ENCODE data around the gene OTUD6A. TPM values are rescaled to one million over a fixed set of nuclear protein-coding genes. Genes with fewer than 3 reads are reported as not detected.

The OTUD6A gene
- total and polyA plus RNA-seq, 2 donors (not counting 1 experiment from before 2014, with no cell fraction given) = not detected

- no peaks in the 10 kb centered on the region for H3K4me1 ChIP-seq (ENCODE audit: control insufficient read depth, extremely low read depth, insufficient read depth, low read length)
- no peak overlapping the region for H2AFZ ChIP-seq (ENCODE audit: low read length)
- H3K9ac ChIP-seq (ENCODE audit: insufficient read depth, low read length) = no peak overlapping the region
- no peaks in the 10 kb centered on the region for H3K9me3 ChIP-seq (ENCODE audit: control insufficient read depth, insufficient read depth, low read depth, low read length)
- H4K20me1 ChIP-seq (ENCODE audit: control insufficient read depth, extremely low read depth, insufficient read depth, low read length) = no peaks in the 10 kb centered on the region
- H3K36me3 ChIP-seq (ENCODE audit: control insufficient read depth, insufficient read depth, low read length) = no peaks in the 10 kb centered on the region
- TF ChIP-seq CTCF (conservative IDR thresholded peaks at IDR 0.05 in 1 of 2, IDR thresholded peaks at IDR 0.05 in 1 of 2; ENCODE audit: low read depth in 1 of 2, low read length in 2 of 2) = no peak
- TF ChIP-seq EZH2 (IDR thresholded peaks at IDR 0.05; ENCODE audit: low read length, missing control alignments) = no peak
- H3K27me3 ChIP-seq (ENCODE audit: control insufficient read depth, insufficient read depth, low read length) = no peaks in the 10 kb centered on the region
- no peak for DNase-seq (ENCODE audit: low read depth in 2 of 2)
- no peak overlapping the region for H3K4me3 ChIP-seq (replicated peaks in 1 of 4; ENCODE audit: control extremely low read depth in 1 of 4, insufficient read depth in 1 of 4, low read depth in 3 of 4, low read length in 4 of 4)
- H3K79me2 ChIP-seq (ENCODE audit: control insufficient read depth, insufficient read depth, low read length) = no peaks in the 10 kb centered on the region
- no peak overlapping the region for H3K4me2 ChIP-seq (ENCODE audit: extremely low read depth, insufficient read depth, low read length)
- no peak overlapping the region for H3K27ac ChIP-seq (ENCODE audit: insufficient read depth, low read length)
These were observed 799 bp downstream of the OTUD6A start for GRCh38 chrX:70062961-70063550.

DNA sequence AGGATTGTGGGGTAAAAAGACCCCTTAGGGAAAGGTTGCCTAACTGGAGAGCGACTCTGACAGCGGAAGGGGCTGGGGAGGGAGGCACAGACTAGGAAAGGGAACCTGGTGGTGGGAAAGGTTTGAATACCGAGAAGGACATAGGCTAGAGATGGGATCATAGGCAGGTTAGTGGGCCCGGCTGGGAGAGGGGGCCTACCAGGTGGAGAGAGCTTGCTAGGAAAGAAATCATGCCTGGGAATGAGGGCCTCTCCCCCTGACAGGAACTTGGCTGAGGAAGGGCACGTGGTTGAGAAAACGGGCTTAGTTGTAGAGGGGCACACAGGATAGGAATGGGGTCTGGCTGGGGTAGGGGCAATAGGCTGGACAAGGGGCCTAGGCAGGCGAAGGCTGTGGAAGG lies 4.4 kb downstream of the OTUD6A start:
- TF ChIP-seq EZH2 (IDR thresholded peaks at IDR 0.05; ENCODE audit: low read length, missing control alignments) (no peak), CTCF (conservative IDR thresholded peaks at IDR 0.05 in 1 of 2, IDR thresholded peaks at IDR 0.05 in 1 of 2; ENCODE audit: low read depth in 1 of 2, low read length in 2 of 2) (no peak)

DNA sequence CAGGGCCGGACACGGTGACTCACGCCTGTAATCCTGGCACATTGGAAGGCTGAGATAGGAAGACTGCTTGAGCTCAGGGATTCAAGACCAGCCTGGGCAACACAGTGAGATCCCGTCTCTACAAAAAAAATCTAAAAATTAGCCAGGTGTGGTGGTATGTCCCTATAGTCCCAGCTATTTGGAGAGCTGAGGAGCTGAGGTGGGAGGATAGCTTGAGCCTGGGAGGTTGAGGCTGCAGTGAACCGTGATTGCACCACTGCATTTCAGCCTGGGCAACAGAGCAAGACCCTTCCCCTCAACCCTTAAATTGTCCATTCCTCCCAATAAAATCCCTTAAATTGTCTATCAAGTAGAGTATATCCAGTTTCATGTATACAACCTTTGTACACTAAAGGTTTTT lies 17.0 kb downstream of the OTUD6A start:
- Histone ChIP-seq H3K4me3 (replicated peaks in 1 of 4; ENCODE audit: control extremely low read depth in 1 of 4, insufficient read depth in 1 of 4, low read depth in 3 of 4, low read length in 4 of 4) (no peak overlapping the region), H3K27me3 (ENCODE audit: control insufficient read depth, insufficient read depth, low read length) (no peaks in the 10 kb centered on the region), H2AFZ (ENCODE audit: low read length) (no peak overlapping the region), H3K9ac (ENCODE audit: insufficient read depth, low read length) (no peak overlapping the region), H3K4me2 (ENCODE audit: extremely low read depth, insufficient read depth, low read length) (no peak overlapping the region), H3K9me3 (ENCODE audit: control insufficient read depth, insufficient read depth, low read depth, low read length) (no peaks in the 10 kb centered on the region), H3K27ac (ENCODE audit: insufficient read depth, low read length) (no peak overlapping the region), H3K4me1 (ENCODE audit: control insufficient read depth, extremely low read depth, insufficient read depth, low read length) (no peaks in the 10 kb centered on the region), H4K20me1 (ENCODE audit: control insufficient read depth, extremely low read depth, insufficient read depth, low read length) (no peaks in the 10 kb centered on the region), H3K79me2 (ENCODE audit: control insufficient read depth, insufficient read depth, low read length) (no peaks in the 10 kb centered on the region), H3K36me3 (ENCODE audit: control insufficient read depth, insufficient read depth, low read length) (no peaks in the 10 kb centered on the region)
- TF ChIP-seq CTCF (conservative IDR thresholded peaks at IDR 0.05 in 1 of 2, IDR thresholded peaks at IDR 0.05 in 1 of 2; ENCODE audit: low read depth in 1 of 2, low read length in 2 of 2) = no peak
- TF ChIP-seq EZH2 (IDR thresholded peaks at IDR 0.05; ENCODE audit: low read length, missing control alignments) = no peak
- no peak for DNase-seq (ENCODE audit: low read depth in 2 of 2)

More for the DNA sequence above, 4.4 kb downstream of the OTUD6A start:
- H3K4me1 ChIP-seq (ENCODE audit: control insufficient read depth, extremely low read depth, insufficient read depth, low read length) = no peaks in the 10 kb centered on the region
- H3K27me3 ChIP-seq (ENCODE audit: control insufficient read depth, insufficient read depth, low read length) = no peaks in the 10 kb centered on the region
- no peak overlapping the region for H3K4me3 ChIP-seq (replicated peaks in 1 of 4; ENCODE audit: control extremely low read depth in 1 of 4, insufficient read depth in 1 of 4, low read depth in 3 of 4, low read length in 4 of 4)
- no peak overlapping the region for H2AFZ ChIP-seq (ENCODE audit: low read length)
- no peaks in the 10 kb centered on the region for H3K9me3 ChIP-seq (ENCODE audit: control insufficient read depth, insufficient read depth, low read depth, low read length)
- H3K79me2 ChIP-seq (ENCODE audit: control insufficient read depth, insufficient read depth, low read length) = no peaks in the 10 kb centered on the region
- H3K27ac ChIP-seq (ENCODE audit: insufficient read depth, low read length) = no peak overlapping the region
- no peak overlapping the region for H3K4me2 ChIP-seq (ENCODE audit: extremely low read depth, insufficient read depth, low read length)
- H3K9ac ChIP-seq (ENCODE audit: insufficient read depth, low read length) = no peak overlapping the region
- H4K20me1 ChIP-seq (ENCODE audit: control insufficient read depth, extremely low read depth, insufficient read depth, low read length) = no peaks in the 10 kb centered on the region
- H3K36me3 ChIP-seq (ENCODE audit: control insufficient read depth, insufficient read depth, low read length) = no peaks in the 10 kb centered on the region
- DNase-seq (ENCODE audit: low read depth in 2 of 2) = no peak

Data from fibroblast of lung (primary cell).